ENCODE measurements around the gene CISD3. TPM values are rescaled to one million over a fixed set of nuclear protein-coding genes. Genes with fewer than 3 reads are reported as not detected.
A peak's percentile ranks its signal among the peaks of the same experiment; 100 is the strongest.

CISD3 gene
- total RNA-seq, 4 donors from 2014 or later: 10.0 to 25.8 (median 13.3) TPM

GRCh38 chr17:38733282-38733981 is 3.3 kb downstream of the CISD3 start:
- Histone ChIP-seq H3K36me3 (peaks cover 0 to 9% of the 10 kb centered on the region in 2 donors), H3K27ac (no peak overlapping the region), H3K9me3 (no peaks in the 10 kb centered on the region), H3K4me3 (no peak overlapping the region), H3K27me3 (no peaks in the 10 kb centered on the region), H3K4me1 (peaks cover 25 to 32% of the 10 kb centered on the region in 2 donors)
- DNase-seq (no peak), ATAC-seq (no peak)
- intact Hi-C loops (cut with DNase I; ENCODE audit: low total_unique reads) (no loop called here), in situ Hi-C loops (cut with MboI; ENCODE audit: low sequenced_read_pairs in 4 of 4) (loop anchor here in 3 of 4 donors (5.0 kb wide), 1 partner anchor 56 kb away; no protein-coding TSS in a partner anchor)
- no peak for TF ChIP-seq POLR2A (IDR thresholded peaks at IDR 0.05)
- TF ChIP-seq, protein P1, sequence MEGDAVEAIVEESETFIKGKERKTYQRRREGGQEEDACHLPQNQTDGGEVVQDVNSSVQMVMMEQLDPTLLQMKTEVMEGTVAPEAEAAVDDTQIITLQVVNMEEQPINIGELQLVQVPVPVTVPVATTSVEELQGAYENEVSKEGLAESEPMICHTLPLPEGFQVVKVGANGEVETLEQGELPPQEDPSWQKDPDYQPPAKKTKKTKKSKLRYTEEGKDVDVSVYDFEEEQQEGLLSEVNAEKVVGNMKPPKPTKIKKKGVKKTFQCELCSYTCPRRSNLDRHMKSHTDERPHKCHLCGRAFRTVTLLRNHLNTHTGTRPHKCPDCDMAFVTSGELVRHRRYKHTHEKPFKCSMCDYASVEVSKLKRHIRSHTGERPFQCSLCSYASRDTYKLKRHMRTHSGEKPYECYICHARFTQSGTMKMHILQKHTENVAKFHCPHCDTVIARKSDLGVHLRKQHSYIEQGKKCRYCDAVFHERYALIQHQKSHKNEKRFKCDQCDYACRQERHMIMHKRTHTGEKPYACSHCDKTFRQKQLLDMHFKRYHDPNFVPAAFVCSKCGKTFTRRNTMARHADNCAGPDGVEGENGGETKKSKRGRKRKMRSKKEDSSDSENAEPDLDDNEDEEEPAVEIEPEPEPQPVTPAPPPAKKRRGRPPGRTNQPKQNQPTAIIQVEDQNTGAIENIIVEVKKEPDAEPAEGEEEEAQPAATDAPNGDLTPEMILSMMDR (IDR thresholded peaks at IDR 0.05 in 4 of 5, conservative IDR thresholded peaks at IDR 0.05 in 1 of 5): no peak

DNA sequence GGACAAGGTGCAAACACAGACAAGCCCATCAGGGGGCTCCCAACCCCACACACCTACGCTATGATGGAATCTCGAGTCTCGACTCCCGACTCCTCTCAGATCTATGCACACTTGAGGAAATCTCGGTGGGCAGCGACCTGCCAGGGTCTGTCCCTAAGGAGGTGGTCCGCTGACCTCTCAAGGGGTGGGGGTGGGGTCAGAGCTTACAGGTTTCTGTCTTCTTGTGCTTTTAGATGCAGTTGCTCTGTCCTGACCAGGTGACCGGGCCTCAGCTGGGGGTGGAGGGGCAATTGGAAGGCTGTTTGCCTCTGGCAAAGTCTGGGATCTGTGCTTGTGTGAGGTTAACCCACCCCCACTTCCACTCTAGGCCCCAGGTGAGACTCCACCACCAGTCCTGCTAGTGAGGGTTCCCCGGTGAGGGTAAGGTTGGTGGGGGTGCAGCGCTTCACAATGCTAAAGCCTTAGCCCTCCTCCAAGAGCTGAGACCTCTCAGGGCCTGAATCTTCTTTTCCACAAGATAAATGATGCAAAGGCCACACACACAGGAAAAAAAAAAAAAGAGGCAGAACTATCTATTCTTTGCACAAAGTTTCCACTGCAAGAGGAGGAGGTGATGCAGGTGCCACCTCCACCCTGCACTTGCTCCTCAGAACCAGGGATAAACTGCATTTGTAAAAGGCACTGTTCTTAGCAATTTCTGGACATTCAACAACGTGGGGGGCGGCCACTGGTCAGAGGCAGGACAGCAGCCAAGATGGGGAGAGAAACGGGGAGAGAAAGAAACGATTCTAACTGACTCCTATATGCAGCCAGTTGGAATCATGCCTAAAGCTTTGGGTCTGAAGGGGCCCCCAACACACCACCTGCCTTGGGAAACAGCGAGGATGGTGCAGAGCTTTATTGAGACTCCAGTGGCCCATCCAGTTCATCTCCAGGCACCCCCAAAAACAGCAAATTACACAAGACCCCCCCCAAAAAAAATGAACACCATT is 4.1 kb downstream of the CISD3 start:
- Histone ChIP-seq H3K9me3 (no peaks in the 10 kb centered on the region), H3K27ac (no peak overlapping the region), H3K36me3 (peaks cover 0 to 9% of the 10 kb centered on the region in 2 donors), H3K4me3 (no peak overlapping the region), H3K27me3 (no peaks in the 10 kb centered on the region), H3K4me1 (peaks cover 25 to 31% of the 10 kb centered on the region in 2 donors)
- ATAC-seq (no peak), DNase-seq (no peak)
- TF ChIP-seq, protein P1 (IDR thresholded peaks at IDR 0.05 in 4 of 5, conservative IDR thresholded peaks at IDR 0.05 in 1 of 5): no peak
- TF ChIP-seq POLR2A (IDR thresholded peaks at IDR 0.05): no peak
- intact Hi-C loops (cut with DNase I; ENCODE audit: low total_unique reads) (loop anchor here (2.0 kb wide), 1 partner anchor 175 kb away; no protein-coding TSS in a partner anchor), in situ Hi-C loops (cut with MboI; ENCODE audit: low sequenced_read_pairs in 4 of 4) (loop anchor here in 3 of 4 donors (5.0 kb wide), 1 partner anchor 57 kb away; no protein-coding TSS in a partner anchor)

DNA sequence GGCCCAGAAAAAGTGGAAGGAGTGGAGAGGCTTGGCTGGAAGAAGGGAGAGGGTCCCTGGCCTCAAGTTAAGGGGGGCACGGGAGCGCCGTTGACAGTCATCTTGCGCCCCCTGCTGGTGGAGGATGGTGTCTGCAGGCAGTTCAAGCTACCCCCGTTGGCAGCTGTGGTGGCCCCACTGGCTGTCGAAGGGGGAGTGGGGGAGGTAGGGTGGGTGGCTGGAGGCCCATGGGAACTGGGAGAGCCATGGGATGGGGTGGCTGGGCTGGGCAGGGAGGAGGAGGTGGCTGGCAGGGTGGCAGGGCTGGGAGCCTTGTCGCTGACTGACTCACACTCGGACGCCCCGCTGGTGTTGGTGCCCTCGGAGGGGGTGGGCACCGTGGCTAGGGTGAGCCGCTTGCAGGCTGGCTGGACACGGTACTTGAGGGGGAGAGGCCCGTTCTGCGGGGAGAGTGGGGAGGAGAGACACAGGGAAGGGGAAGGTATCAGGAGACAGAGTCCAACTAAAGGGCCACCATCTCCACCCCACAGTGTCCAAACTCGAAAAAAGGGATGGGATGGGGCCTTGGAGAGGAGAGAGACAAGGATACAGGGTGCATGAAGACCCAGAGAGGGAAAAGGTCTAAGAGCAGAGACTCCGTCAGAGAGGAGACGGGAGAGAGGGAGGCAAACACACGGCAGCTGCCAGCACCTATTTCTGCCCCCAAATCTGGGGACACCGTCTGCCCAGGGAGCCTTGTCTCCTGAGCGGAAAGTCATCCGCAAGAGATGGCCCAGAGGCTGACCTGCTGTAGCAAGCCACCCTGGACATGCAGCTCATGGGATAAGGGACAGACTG is 5.2 kb downstream of the CISD3 start:
- no peak overlapping the region for H3K4me3 ChIP-seq
- H3K27me3 ChIP-seq: no peaks in the 10 kb centered on the region
- H3K9me3 ChIP-seq: no peaks in the 10 kb centered on the region
- peaks cover 25 to 28% of the 10 kb centered on the region in 2 donors for H3K4me1 ChIP-seq
- H3K36me3 ChIP-seq: peaks cover 0 to 9% of the 10 kb centered on the region in 2 donors
- ATAC-seq (no peak), DNase-seq (no peak)
- H3K27ac ChIP-seq: peak overlapping the region in 1 of 4 donors; percentile 18
- in situ Hi-C loops (cut with MboI; ENCODE audit: low sequenced_read_pairs in 4 of 4): loop anchor here in 1 of 4 donors (5.0 kb wide), 1 partner anchor 58 kb away; no protein-coding TSS in a partner anchor
- TF ChIP-seq, protein P1 (IDR thresholded peaks at IDR 0.05 in 4 of 5, conservative IDR thresholded peaks at IDR 0.05 in 1 of 5): peak; percentile 80 to 98 (median 97)
- TF ChIP-seq POLR2A (IDR thresholded peaks at IDR 0.05): no peak
- intact Hi-C loops (cut with DNase I; ENCODE audit: low total_unique reads): loop anchor here (1.0 to 2.0 kb wide), 2 partner anchors 58 to 177 kb away; no protein-coding TSS in a partner anchor

All from gastrocnemius medialis (tissue), 4 donors.